Sigmoid colon (tissue), 7 donors: ENCODE data around the gene POC1B. TPM values are rescaled to one million over a fixed set of nuclear protein-coding genes. Genes with fewer than 3 reads are reported as not detected.

Experiments
- DNase-seq: peaks from one replicate; pipeline ENCODE4 v3.0.0-alpha.2; 2019
- H3K27ac ChIP-seq, 4 donors: fragments of 200-600 bp; sonication (generic); one replicate each; pipeline ENCODE4 v1.5.1; 2016 to 2019; ENCODE audit warnings: mild to moderate bottlenecking in 1 of 4
- H3K27me3 ChIP-seq, 3 donors: fragments of 200-600 bp; sonication (generic); one replicate each; pipeline ENCODE4 v1.5.1; 2019; ENCODE audit warnings: mild to moderate bottlenecking in 1 of 3
- H3K36me3 ChIP-seq, 4 donors: fragments of 200-600 bp; sonication (generic); one replicate each; pipeline ENCODE4 v1.5.1; 2016 to 2019
- H3K4me1 ChIP-seq, 4 donors: fragments of 200-600 bp; sonication (generic); one replicate each; pipeline ENCODE4 v1.5.1; 2017 to 2019
- H3K4me3 ChIP-seq, 4 donors: fragments of 200-600 bp; sonication (generic); one replicate each; pipeline ENCODE4 v1.5.1; 2017 to 2019; ENCODE audit warnings: mild to moderate bottlenecking in 2 of 4, moderate library complexity in 1 of 4
- H3K9me3 ChIP-seq, 4 donors: fragments of 200-600 bp in 3 of 4; sonication (generic) in 3 of 4; one replicate each; pipeline versions ENCODE4 v1.5.1 to v1.6.1; 2013 to 2019
- EP300 ChIP-seq, 4 donors: sonication (generic); formaldehyde crosslinking; IDR thresholded peaks; one replicate each; pipeline ENCODE4 v1.6.1; 2017; ENCODE audit warnings: antibody characterized with exemption in 4 of 4
- POLR2A ChIP-seq, 2 donors: fragments of 450-650 bp; IDR thresholded peaks; one replicate each; pipeline ENCODE4 v1.6.1; 2016; ENCODE audit warnings: antibody characterized with exemption in 2 of 2, mild to moderate bottlenecking in 2 of 2, moderate library complexity in 2 of 2
- POLR2AphosphoS5 ChIP-seq, 4 donors: sonication (generic); formaldehyde crosslinking; IDR thresholded peaks; one replicate each; pipeline ENCODE4 v1.6.1; 2017; ENCODE audit warnings: antibody characterized with exemption in 4 of 4
- WGBS, 2 donors: extraction: QIAGEN DNeasy Blood & Tissue Kit; methylation state at CpG; one replicate each; pipeline ENCODE4 v1.1.7; 2013; 5-methylcytosine and 5-hydroxymethylcytosine counted together
- intact Hi-C: fragments of 100-400 bp; cut with DNase I; formaldehyde crosslinking; loops from one replicate; pipeline ENCODE4 v1.15.1; 2023
- polyA plus RNA-seq, 3 donors: library from polyadenylated mRNA; stranded (reverse); fragments of 200-250 nt; gene quantifications; one replicate each; pipeline ENCODE4 v1.2.3, GENCODE V29; 2013
- total RNA-seq, 4 donors: library from RNA; depleted of rRNA; stranded (reverse); fragments of >200 nt; gene quantifications; one replicate each; pipeline ENCODE4 v1.1.0, GENCODE V29; 2016
- TF ChIP-seq, protein P1 (sequence below), 4 experiments: fragments of 450-650 bp in 3 of 4; fragments of 200-600 bp in 1 of 4; IDR thresholded peaks; one replicate each; pipeline ENCODE4 v1.5.1; 2016 to 2019; ENCODE audit warnings: antibody characterized with exemption in 4 of 4, mild to moderate bottlenecking in 3 of 4, moderate library complexity in 2 of 4
- donor health status: healthy with polysubstance abuse.
- donor health status: Bipolar disorder and iron deficiency.
- donor health status: healthy.

Gene POC1B
- total and polyA plus RNA-seq, 7 donors = 12.5 to 31.7 (median 28.1) TPM

DNA sequence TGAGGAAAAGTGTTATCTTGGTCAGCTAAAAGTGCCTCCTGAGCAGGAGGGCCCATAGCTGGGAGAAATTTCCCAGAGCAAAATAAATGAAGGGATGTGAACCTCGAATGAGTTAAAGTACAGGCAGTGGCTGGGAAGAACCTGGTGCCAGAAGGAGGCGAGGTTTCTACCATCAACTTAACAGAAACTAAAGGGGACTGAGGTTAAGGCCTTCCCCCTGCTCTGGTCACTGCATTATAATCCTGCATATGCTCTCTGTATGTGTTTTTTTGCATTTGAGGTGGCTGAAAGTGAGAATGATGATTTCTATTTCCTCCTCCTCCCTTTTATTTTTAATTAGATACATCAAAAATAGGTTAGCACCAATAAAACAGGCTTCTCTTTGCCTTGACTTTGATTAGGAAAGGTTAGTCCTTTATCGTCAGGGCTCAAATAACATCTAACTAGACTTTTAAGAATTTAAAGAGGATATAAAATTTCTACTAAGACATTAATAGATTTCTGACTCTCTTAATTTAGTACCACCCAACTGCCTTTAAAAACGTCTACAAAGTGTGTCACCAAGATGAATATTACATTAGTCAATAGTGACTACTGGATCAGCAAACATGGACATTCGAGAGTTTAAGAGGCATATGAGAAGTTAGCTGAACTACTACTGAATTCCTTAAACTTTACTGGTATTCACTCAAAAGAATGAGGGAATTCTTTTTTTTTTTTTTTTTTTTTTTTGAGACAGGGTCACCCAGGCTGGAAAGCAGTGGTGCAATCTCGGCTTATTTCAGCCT lies 50.5 kb downstream of the POC1B start:
- intact Hi-C loops = no loop called here
- H3K27me3 ChIP-seq = no peaks in the 10 kb centered on the region
- no peak for DNase-seq
- H3K4me1 ChIP-seq = no peaks in the 10 kb centered on the region
- H3K36me3 ChIP-seq = no peaks in the 10 kb centered on the region
- H3K4me3 ChIP-seq = no peak overlapping the region
- 71% methylated on average over 6 of the region's 6 CpGs for WGBS, 2 donors
- no peak for TF ChIP-seq EP300 (IDR thresholded peaks at IDR 0.05)
- TF ChIP-seq, protein P1, sequence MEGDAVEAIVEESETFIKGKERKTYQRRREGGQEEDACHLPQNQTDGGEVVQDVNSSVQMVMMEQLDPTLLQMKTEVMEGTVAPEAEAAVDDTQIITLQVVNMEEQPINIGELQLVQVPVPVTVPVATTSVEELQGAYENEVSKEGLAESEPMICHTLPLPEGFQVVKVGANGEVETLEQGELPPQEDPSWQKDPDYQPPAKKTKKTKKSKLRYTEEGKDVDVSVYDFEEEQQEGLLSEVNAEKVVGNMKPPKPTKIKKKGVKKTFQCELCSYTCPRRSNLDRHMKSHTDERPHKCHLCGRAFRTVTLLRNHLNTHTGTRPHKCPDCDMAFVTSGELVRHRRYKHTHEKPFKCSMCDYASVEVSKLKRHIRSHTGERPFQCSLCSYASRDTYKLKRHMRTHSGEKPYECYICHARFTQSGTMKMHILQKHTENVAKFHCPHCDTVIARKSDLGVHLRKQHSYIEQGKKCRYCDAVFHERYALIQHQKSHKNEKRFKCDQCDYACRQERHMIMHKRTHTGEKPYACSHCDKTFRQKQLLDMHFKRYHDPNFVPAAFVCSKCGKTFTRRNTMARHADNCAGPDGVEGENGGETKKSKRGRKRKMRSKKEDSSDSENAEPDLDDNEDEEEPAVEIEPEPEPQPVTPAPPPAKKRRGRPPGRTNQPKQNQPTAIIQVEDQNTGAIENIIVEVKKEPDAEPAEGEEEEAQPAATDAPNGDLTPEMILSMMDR (IDR thresholded peaks at IDR 0.05) = no peak
- no peak for TF ChIP-seq POLR2AphosphoS5 (IDR thresholded peaks at IDR 0.05)
- TF ChIP-seq POLR2A (IDR thresholded peaks at IDR 0.05) = no peak
- no peak overlapping the region for H3K27ac ChIP-seq
- H3K9me3 ChIP-seq = no peaks in the 10 kb centered on the region

DNA sequence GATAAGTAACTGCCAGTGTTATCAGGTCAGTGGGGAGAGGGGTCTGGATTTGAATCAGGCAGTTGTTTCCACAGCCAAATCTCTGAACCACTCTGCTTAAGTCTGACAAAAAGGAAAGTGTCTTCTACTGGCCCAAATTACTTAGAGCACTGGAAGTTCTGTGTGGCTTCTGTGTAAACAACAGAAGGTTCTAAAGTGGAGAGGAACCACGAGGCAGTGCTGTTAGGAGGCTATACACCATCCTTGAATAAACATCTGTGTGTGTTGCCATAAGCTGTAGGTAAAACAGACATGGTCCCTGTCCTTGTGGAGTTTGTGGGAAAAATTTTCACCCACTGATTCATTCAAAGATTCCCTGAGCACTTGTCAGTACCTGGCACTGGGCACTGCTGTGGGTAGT lies 51.2 kb downstream of the POC1B start:
- 7 to 37% methylated on average over 1 of the region's 1 CpG for WGBS, 2 donors
- intact Hi-C loops = no loop called here
- no peak for DNase-seq

DNA sequence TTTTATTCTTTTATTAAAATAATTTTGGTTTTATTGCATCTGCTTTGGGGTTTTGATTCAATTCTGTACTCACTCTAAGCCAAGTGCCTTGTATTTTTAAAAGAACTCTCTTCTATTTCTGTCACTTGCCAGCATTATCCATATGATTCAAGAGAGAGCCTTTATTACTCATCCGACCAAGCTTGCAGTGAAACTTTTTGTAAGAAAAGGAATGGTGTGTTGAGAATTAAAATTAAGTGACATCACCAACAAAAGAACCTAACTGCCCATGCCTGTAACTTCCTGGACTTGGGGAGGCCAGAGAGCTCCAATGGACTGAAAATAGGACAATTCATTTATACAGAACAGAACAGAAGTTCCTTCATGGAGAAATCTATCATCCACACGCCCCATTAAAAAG lies 53.3 kb downstream of the POC1B start:
- no peak overlapping the region for H3K27ac ChIP-seq
- H3K36me3 ChIP-seq = no peaks in the 10 kb centered on the region
- TF ChIP-seq EP300 (IDR thresholded peaks at IDR 0.05) = no peak
- intact Hi-C loops = no loop called here
- H3K4me3 ChIP-seq = no peak overlapping the region
- no peaks in the 10 kb centered on the region for H3K9me3 ChIP-seq
- no peaks in the 10 kb centered on the region for H3K27me3 ChIP-seq
- no peak for DNase-seq
- WGBS, 2 donors = 76 to 85% methylated on average over 2 of the region's 2 CpGs
- H3K4me1 ChIP-seq = no peaks in the 10 kb centered on the region

More for the DNA sequence above, 51.2 kb downstream of the POC1B start:
- H3K36me3 ChIP-seq = no peaks in the 10 kb centered on the region
- no peaks in the 10 kb centered on the region for H3K4me1 ChIP-seq
- H3K27me3 ChIP-seq = no peaks in the 10 kb centered on the region
- no peak overlapping the region for H3K27ac ChIP-seq
- H3K4me3 ChIP-seq = no peak overlapping the region
- TF ChIP-seq, protein P1 (IDR thresholded peaks at IDR 0.05) = no peak
- no peak for TF ChIP-seq POLR2A (IDR thresholded peaks at IDR 0.05)
- TF ChIP-seq EP300 (IDR thresholded peaks at IDR 0.05) = no peak
- TF ChIP-seq POLR2AphosphoS5 (IDR thresholded peaks at IDR 0.05) = no peak
- H3K9me3 ChIP-seq = no peaks in the 10 kb centered on the region

DNA sequence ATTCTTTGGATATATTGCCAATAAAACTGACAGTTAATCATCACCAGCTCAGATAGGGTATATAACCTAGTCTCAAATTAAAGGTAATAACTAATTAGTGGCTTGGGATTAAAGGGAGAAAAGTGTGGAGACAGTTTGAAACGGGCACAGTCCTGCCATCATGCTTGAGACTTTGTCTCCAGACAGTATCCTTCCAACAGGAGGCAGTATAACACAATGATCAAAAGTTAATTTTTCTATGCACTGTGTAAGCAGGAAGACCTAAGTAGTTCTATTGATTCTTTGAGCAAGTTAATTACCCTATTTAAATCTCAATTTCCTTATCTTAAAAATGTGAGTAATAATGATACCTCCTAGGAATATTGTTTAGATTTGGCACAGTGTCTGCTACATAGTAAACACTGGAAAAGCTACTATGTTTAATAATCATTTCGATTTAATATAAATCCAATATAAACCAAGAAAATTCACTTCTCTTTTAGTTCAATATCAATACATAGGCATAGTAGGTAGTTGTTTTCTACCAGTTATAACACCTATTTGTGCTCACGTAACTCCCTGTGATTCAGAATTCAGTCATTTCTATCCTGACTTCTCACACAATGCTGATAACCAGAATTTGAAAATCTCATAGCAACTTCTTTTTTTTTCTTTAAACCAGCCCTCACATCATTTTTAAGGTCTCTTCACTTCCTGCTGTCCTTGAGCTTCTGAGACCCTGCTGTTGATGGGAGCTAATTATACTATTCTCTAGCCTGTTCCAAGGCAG lies 54.9 kb downstream of the POC1B start:
- Histone ChIP-seq H3K27ac (no peak overlapping the region), H3K27me3 (no peaks in the 10 kb centered on the region), H3K9me3 (no peaks in the 10 kb centered on the region), H3K4me1 (no peaks in the 10 kb centered on the region), H3K4me3 (no peak overlapping the region), H3K36me3 (no peaks in the 10 kb centered on the region)
- TF ChIP-seq POLR2A (IDR thresholded peaks at IDR 0.05) = no peak
- TF ChIP-seq, protein P1 (IDR thresholded peaks at IDR 0.05) = peak in 3 of 4 experiments; percentile 16 to 47 (median 34)
- intact Hi-C loops = loop anchor here (2.0 kb wide), 1 partner anchor 54 kb away; the partner anchor contains the start of gene GALNT4
- DNase-seq = no peak
- 44 to 57% methylated on average over 3 of the region's 3 CpGs for WGBS, 2 donors

DNA sequence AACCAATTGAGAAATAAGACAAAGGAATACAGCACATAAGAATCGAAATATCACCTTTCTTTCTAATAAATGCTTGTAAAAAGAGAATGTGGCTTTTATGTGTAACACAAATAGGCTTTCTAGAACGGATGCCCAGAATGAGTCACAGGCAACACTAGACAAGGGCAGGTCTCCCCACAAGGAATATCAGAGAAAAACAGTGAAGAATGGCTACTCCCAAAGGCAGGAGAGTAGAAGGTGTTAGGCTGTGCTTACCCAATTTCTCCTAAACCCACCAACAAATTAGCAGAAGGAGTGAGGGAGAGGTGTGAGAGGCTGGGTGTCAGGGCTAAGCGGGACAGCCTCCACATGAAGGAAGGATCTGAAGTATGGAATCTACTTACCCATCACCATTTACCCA lies 56.5 kb downstream of the POC1B start:
- Histone ChIP-seq H3K4me1 (no peaks in the 10 kb centered on the region), H3K27me3 (no peaks in the 10 kb centered on the region), H3K9me3 (no peaks in the 10 kb centered on the region), H3K36me3 (no peaks in the 10 kb centered on the region), H3K27ac (no peak overlapping the region), H3K4me3 (no peak overlapping the region)
- 60 to 68% methylated on average over 3 of the region's 3 CpGs for WGBS, 2 donors
- DNase-seq = no peak
- no peak for TF ChIP-seq POLR2AphosphoS5 (IDR thresholded peaks at IDR 0.05)
- TF ChIP-seq, protein P1 (IDR thresholded peaks at IDR 0.05) = no peak
- TF ChIP-seq POLR2A (IDR thresholded peaks at IDR 0.05) = no peak
- no peak for TF ChIP-seq EP300 (IDR thresholded peaks at IDR 0.05)
- intact Hi-C loops = no loop called here
